Ovary (tissue), 10 donors: ENCODE measurements around the gene ZNF585A. TPM values are rescaled to one million over a fixed set of nuclear protein-coding genes. Genes with fewer than 3 reads are reported as not detected.

Experiments
- DNase-seq, 5 donors: peaks; one replicate each; pipeline ENCODE4 v3.0.0-alpha.2; 2019 to 2020
- H3K27ac ChIP-seq, 2 donors: fragments of 200-600 bp; one replicate each; pipeline versions ENCODE4 v1.5.1 to v1.8.0; 2019 to 2022
- H3K27me3 ChIP-seq: fragments of 200-600 bp; one replicate; pipeline ENCODE4 v1.8.0; 2022
- H3K36me3 ChIP-seq: fragments of 200-600 bp; sonication (generic); one replicate; pipeline ENCODE4 v1.5.1; 2019
- H3K4me1 ChIP-seq: one replicate; pipeline ENCODE4 v1.8.1; 2013; ENCODE audit warnings: mild to moderate bottlenecking, moderate library complexity; ENCODE audit not compliant: insufficient read depth
- H3K4me3 ChIP-seq: fragments of 200-600 bp; sonication (generic); one replicate; pipeline ENCODE4 v1.5.1; 2017
- H3K9me3 ChIP-seq, 2 donors: fragments of 200-600 bp in 1 of 2; sonication (generic) in 1 of 2; one replicate each; pipeline versions ENCODE4 v1.5.1 to v1.8.1; 2013 to 2019; ENCODE audit warnings: mild to moderate bottlenecking in 1 of 2, moderate library complexity in 1 of 2
- CTCF ChIP-seq, 3 donors: fragments of 450-650 bp in 2 of 3; fragments of 200-600 bp in 1 of 3; IDR thresholded peaks; one replicate each; pipeline versions ENCODE4 v1.5.1 to v1.8.0; 2016 to 2022; ENCODE audit warnings: antibody characterized with exemption in 3 of 3, mild to moderate bottlenecking in 1 of 3
- EP300 ChIP-seq: sonication (generic); formaldehyde crosslinking; IDR thresholded peaks from one replicate; pipeline ENCODE4 v1.6.1; 2017; ENCODE audit warnings: antibody characterized with exemption
- POLR2A ChIP-seq: fragments of 450-650 bp; IDR thresholded peaks from one replicate; pipeline ENCODE4 v1.6.1; 2017; ENCODE audit warnings: antibody characterized with exemption, mild to moderate bottlenecking, moderate library complexity
- WGBS, 3 donors: extraction: QIAGEN DNeasy Blood & Tissue Kit in 1 of 3; methylation state at CpG; one replicate each; pipeline versions ENCODE4 v1.1.5 to v1.1.7; 2013 to 2017; 5-methylcytosine and 5-hydroxymethylcytosine counted together
- intact Hi-C, 4 donors: fragments of 100-400 bp; cut with DNase I; formaldehyde crosslinking; loops; one replicate each; pipeline versions ENCODE4 v1.11.0 to v1.15.1; 2022 to 2023
- long read RNA-seq, 3 donors: library from polyadenylated mRNA in 2 of 3; unstranded in 2 of 3; transcript quantifications; one replicate each; pipeline ENCODE4 v2.0.0 and lab custom pipeline, GENCODE V29; 2021 to 2026
- polyA plus RNA-seq, 2 donors: library from polyadenylated mRNA; stranded (reverse); fragments of 200-250 nt in 1 of 2; fragments of 350-450 nt in 1 of 2; fragmentation: Illumina TruSeq in 1 of 2; extraction: RNeasy Lipid Tissue Mini Kit (QIAGEN cat#74804) in 1 of 2; gene quantifications; one replicate each; pipeline ENCODE4 v1.2.3, GENCODE V29; 2013 to 2014
- total RNA-seq, 7 donors: library from RNA; depleted of rRNA in 2 of 7; stranded (reverse); fragments of >200 nt in 2 of 7; fragmentation: NEBNext Ultra II Directional in 3 of 7; extraction: Animal tissue kit (Norgen Biotek cat#: 25700) in 3 of 7; gene quantifications; one replicate each; pipeline versions ENCODE4 v1.1.0 to v1.2.4, GENCODE V29; 2016 to 2023
- donor health status: DM: no; HTN: no; CAD: no; lungs with moderate emphysema.
- donor health status: DM: no; HTN: no; CAD: no.
- donor health status: Bipolar disorder and iron deficiency.
- donor health status: DM: yes; HTN: yes; CAD: no.
- donor health status: DM: no; HTN: no; CAD: no.
- donor health status: DM: yes; HTN: yes; CAD: no.

The ZNF585A gene
- 10 to 100 TPM in 5 of 7 donors, 1 to 10 TPM in 2; 8.3 to 17.2 (median 12.8) TPM for total RNA-seq
- 10 to 100 TPM; 10.9 to 12.6 TPM for polyA plus RNA-seq
- long read RNA-seq, donor 1, full-length matches to known transcripts = 12 of 17 reads
- long read RNA-seq, donor 1, partial matches to known transcripts = 1 of 17 reads
- long read RNA-seq, donor 1, other reads (novel, unspliced or antisense) = 4 of 17 reads
- long read RNA-seq, donor 2, transcript ZNF585A-205 (3 exons, 596 nt) = major isoform, 8 of 8 reads
- long read RNA-seq, donor 2, partial matches to known transcripts = 0 of 8 reads
- long read RNA-seq, donor 2, other reads (novel, unspliced or antisense) = 0 of 8 reads
- long read RNA-seq, donor 3, full-length matches to known transcripts = 4 of 6 reads
- long read RNA-seq, donor 3, partial matches to known transcripts = 0 of 6 reads
- long read RNA-seq, donor 3, other reads (novel, unspliced or antisense) = 2 of 6 reads

- Histone ChIP-seq H3K36me3 (no peaks in the 10 kb centered on the region), H3K9me3 (peaks cover 0 to 10% of the 10 kb centered on the region in 2 donors), H3K4me1 (no peaks in the 10 kb centered on the region), H3K4me3 (peak within 1 kb of the TSS; percentile 72), H3K27me3 (no peaks in the 10 kb centered on the region), H3K27ac (peak within 1 kb of the TSS; percentile 14 to 31)
- TF ChIP-seq EP300 = no peak
- no peak for TF ChIP-seq POLR2A
- WGBS, 3 donors = 4 to 5% (median 4%) methylated on average over 30 of the region's 30 CpGs
- intact Hi-C loops = no loop called here
- DNase-seq = peak; percentile 87 to 93 (median 90)
These were observed at the start of gene ZNF585A for GRCh38 chr19:37172368-37173366. ZNF585A (minus strand) TSS chr19:37172695; CDS start chr19:37169910, 2,785 bp downstream.

GRCh38 chr19:37221136-37221535 lies 48.6 kb upstream of the ZNF585A start:
- 96 to 100% (median 97%) methylated on average over 2 of the region's 2 CpGs for WGBS, 3 donors
- H3K9me3 ChIP-seq = peaks cover 0 to 4% of the 10 kb centered on the region in 2 donors
- no peaks in the 10 kb centered on the region for H3K27me3 ChIP-seq
- peaks cover 6% of the 10 kb centered on the region for H3K4me1 ChIP-seq
- no peak for DNase-seq
- H3K36me3 ChIP-seq = no peaks in the 10 kb centered on the region
- no peak overlapping the region for H3K27ac ChIP-seq
- intact Hi-C loops = no loop called here
- H3K4me3 ChIP-seq = no peak overlapping the region
- TF ChIP-seq EP300 (no peak), POLR2A (no peak), CTCF (IDR thresholded peaks at IDR 0.05) (no peak)

- Histone ChIP-seq H3K36me3 (no peaks in the 10 kb centered on the region), H3K4me3 (no peak overlapping the region), H3K27me3 (no peaks in the 10 kb centered on the region), H3K27ac (no peak overlapping the region), H3K4me1 (peaks cover 6% of the 10 kb centered on the region), H3K9me3 (peaks cover 0 to 3% of the 10 kb centered on the region in 2 donors)
- no peak for DNase-seq
- WGBS, 3 donors = 92 to 94% (median 94%) methylated on average over 3 of the region's 3 CpGs
- no peak for TF ChIP-seq EP300
- no peak for TF ChIP-seq POLR2A
- no peak for TF ChIP-seq CTCF (IDR thresholded peaks at IDR 0.05)
- intact Hi-C loops = no loop called here
These were observed 47.9 kb upstream of the ZNF585A start for GRCh38 chr19:37220383-37220782.

GRCh38 chr19:37218592-37218935 lies 46.1 kb upstream of the ZNF585A start:
- intact Hi-C loops = no loop called here
- H3K27ac ChIP-seq = peak overlapping the region; percentile 50 to 73
- peaks cover 0 to 3% of the 10 kb centered on the region in 2 donors for H3K9me3 ChIP-seq
- no peaks in the 10 kb centered on the region for H3K27me3 ChIP-seq
- 12 to 23% (median 13%) methylated on average over 6 of the region's 6 CpGs for WGBS, 3 donors
- H3K4me1 ChIP-seq = peaks cover 6% of the 10 kb centered on the region
- H3K36me3 ChIP-seq = no peaks in the 10 kb centered on the region
- no peak for DNase-seq
- no peak for TF ChIP-seq CTCF (IDR thresholded peaks at IDR 0.05)
- TF ChIP-seq POLR2A = no peak
- TF ChIP-seq EP300 = no peak
- peak overlapping the region; percentile 87 for H3K4me3 ChIP-seq
